ENCODE data around the gene YPEL2. TPM values are rescaled to one million over a fixed set of nuclear protein-coding genes. Genes with fewer than 3 reads are reported as not detected.

Gene YPEL2
- total RNA-seq, 1 experiment from 2014 or later, result 4.7 TPM

- H3K4me1 ChIP-seq (ENCODE audit: control insufficient read depth in 1 of 2, insufficient read depth in 2 of 2, low read length in 2 of 2), result peaks cover 30 to 32% of the 10 kb centered on the region in 2 experiments
- DNase-seq (ENCODE audit: low read depth, low spot score) (no peak), ATAC-seq (no peak)
- no TSS peak for BruUV-seq (replicated peaks)
- no peaks in the 10 kb centered on the region for H3K36me3 ChIP-seq (ENCODE audit: control insufficient read depth in 1 of 2, insufficient read depth in 2 of 2, low read length in 2 of 2)
- H3K27ac ChIP-seq (ENCODE audit: low read depth, low read length), result no peak overlapping the region
- TF ChIP-seq ZBTB33 (IDR thresholded peaks at IDR 0.05; ENCODE audit: extremely low read depth, insufficient replicate concordance, low read length), result no peak
- no peak for TF ChIP-seq TCF7L2 (IDR thresholded peaks at IDR 0.05; ENCODE audit: borderline replicate concordance, extremely low read depth, insufficient read depth, insufficient read length)
- no peak for TF ChIP-seq JUND (IDR thresholded peaks at IDR 0.05)
- no peak for TF ChIP-seq EZH2 (IDR thresholded peaks at IDR 0.05)
- TF ChIP-seq SP1 (IDR thresholded peaks at IDR 0.05; ENCODE audit: low read depth), result no peak
- no peak for TF ChIP-seq MAX (IDR thresholded peaks at IDR 0.05)
- no peak for TF ChIP-seq REST (IDR thresholded peaks at IDR 0.05; ENCODE audit: low read depth)
- TF ChIP-seq RAD21 (IDR thresholded peaks at IDR 0.05; ENCODE audit: low read depth), result no peak
- TF ChIP-seq FOSL1 (IDR thresholded peaks at IDR 0.05; ENCODE audit: low read depth), result no peak
- intact Hi-C loops (cut with micrococcal nuclease), result no loop called here
- CTCF ChIA-PET, result interaction anchor here (1.3 kb wide), 1 partner anchor 36 kb away, joined by 4 read pairs; no protein-coding TSS in a partner anchor
- H3K27me3 ChIP-seq (ENCODE audit: insufficient read depth, low read length), result 0 out of 2 replicates have a peak, but pooled peaks cover 3% of the 10 kb centered on the region
- no peaks in the 10 kb centered on the region for H3K79me2 ChIP-seq (ENCODE audit: insufficient read depth, low read length)
- no peak overlapping the region for H3K4me2 ChIP-seq (ENCODE audit: low read length)
- no peaks in the 10 kb centered on the region for H3K9me3 ChIP-seq (ENCODE audit: control insufficient read depth in 1 of 2, insufficient read depth in 1 of 2, low read depth in 1 of 2, low read length in 2 of 2)
- H2AFZ ChIP-seq (ENCODE audit: low read depth, low read length, poor library complexity, severe bottlenecking), result no peak overlapping the region
- POLR2A ChIA-PET, result no interaction called here
- H4K20me1 ChIP-seq (ENCODE audit: insufficient read depth), result no peaks in the 10 kb centered on the region
- no peaks in the 10 kb centered on the region for H3K9me2 ChIP-seq (ENCODE audit: insufficient read depth)
- H3K4me3 ChIP-seq (replicated peaks in 1 of 2; ENCODE audit: low read depth in 1 of 2, low read length in 2 of 2), result no peak overlapping the region
- RAD21 ChIA-PET (ENCODE audit: low non-redundant PET in 1 of 2, low total read pairs in 2 of 2, uncharacterized antibody in 2 of 2, unreplicated experiment in 2 of 2), result no interaction called here
- no peak overlapping the region for H3K9ac ChIP-seq (ENCODE audit: low read length)
Observed at GRCh38 chr17:59365383-59365981, 34.0 kb downstream of the YPEL2 start.

All from HCT116 (cell line).